Measurements from ENCODE around the gene PLCG2.

DNA sequence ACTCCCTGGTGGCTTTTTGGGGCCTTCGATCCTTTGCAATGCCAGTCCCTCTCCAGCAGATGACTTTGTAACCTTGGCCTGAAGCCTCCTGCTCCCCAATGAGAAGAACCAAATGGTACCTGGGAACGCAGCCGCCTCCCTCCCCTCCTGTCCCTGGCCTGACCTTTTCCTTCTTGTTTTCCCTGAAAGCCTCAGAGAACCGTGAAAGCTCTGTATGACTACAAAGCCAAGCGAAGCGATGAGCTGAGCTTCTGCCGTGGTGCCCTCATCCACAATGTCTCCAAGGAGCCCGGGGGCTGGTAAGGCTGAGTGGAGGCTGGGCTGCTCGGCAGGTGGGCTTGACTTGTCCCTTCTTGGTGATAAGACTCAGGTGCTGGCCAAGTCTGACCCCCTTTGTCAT, 144.2 kb downstream of the PLCG2 start:
- TF ChIP-seq, protein P1, sequence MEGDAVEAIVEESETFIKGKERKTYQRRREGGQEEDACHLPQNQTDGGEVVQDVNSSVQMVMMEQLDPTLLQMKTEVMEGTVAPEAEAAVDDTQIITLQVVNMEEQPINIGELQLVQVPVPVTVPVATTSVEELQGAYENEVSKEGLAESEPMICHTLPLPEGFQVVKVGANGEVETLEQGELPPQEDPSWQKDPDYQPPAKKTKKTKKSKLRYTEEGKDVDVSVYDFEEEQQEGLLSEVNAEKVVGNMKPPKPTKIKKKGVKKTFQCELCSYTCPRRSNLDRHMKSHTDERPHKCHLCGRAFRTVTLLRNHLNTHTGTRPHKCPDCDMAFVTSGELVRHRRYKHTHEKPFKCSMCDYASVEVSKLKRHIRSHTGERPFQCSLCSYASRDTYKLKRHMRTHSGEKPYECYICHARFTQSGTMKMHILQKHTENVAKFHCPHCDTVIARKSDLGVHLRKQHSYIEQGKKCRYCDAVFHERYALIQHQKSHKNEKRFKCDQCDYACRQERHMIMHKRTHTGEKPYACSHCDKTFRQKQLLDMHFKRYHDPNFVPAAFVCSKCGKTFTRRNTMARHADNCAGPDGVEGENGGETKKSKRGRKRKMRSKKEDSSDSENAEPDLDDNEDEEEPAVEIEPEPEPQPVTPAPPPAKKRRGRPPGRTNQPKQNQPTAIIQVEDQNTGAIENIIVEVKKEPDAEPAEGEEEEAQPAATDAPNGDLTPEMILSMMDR (IDR thresholded peaks at IDR 0.05): no peak
- TF ChIP-seq POLR2AphosphoS5 (IDR thresholded peaks at IDR 0.05) (no peak), POLR2A (IDR thresholded peaks at IDR 0.05) (no peak)
